ENCODE measurements around the gene TEX29.

Gene TEX29

GRCh38 chr13:111363591-111363990 is 43.1 kb downstream of the TEX29 start:
- H3K9ac ChIP-seq (ENCODE audit: low read length) = no peak overlapping the region
- H3K36me3 ChIP-seq (ENCODE audit: insufficient read depth, low read length) = no peaks in the 10 kb centered on the region
- no peak overlapping the region for H3K4me3 ChIP-seq (ENCODE audit: low read depth in 1 of 2, low read length in 2 of 2)
- no peaks in the 10 kb centered on the region for H3K27me3 ChIP-seq (ENCODE audit: control insufficient read depth in 1 of 2, insufficient read depth in 2 of 2, low read length in 2 of 2)
- no peaks in the 10 kb centered on the region for H3K4me1 ChIP-seq (ENCODE audit: insufficient read depth, low read length)
- no peak overlapping the region for H3K27ac ChIP-seq (ENCODE audit: low read depth, low read length)
- no peaks in the 10 kb centered on the region for H3K9me3 ChIP-seq (ENCODE audit: low read length)

DNA sequence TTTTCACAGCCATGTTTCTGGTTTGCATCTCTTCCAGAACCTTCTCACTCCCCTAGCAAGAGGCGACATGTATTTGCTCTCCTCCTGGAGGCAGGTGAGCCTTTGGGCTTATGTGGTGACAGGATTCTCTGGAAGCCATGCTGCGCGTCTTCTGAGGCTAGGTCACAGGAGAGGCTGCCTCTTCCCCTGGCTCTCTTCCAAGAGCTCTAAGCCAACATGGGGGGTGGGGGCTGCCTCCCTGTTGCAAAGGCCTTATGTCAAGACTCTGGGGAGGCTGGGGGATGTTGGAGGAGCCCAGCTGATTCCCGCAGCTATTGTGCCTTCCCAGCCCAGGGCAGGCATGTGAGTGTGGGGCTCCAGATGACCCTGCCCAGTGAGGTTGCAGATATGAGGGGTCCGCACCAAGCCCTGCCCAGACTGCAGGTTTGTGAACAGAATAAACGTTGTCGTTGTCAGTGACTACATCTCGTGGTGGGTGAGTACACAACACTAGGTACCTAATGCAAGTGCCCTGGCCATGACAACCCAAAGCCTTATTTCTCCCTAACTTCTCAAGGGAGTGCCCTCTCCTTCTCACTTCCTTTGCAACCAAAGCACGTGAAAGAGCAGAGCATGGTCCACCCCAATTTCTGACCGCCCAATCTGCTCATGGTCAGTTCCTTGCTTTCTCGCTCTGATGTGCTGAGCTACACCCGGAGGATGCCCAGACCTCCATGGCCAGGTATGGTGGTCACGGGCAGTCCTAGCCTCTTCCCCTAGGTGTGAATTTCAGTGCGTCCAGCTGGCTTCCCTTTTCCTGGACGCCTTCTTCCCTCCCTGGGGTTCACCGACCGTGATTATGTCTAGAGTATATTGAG is 44.9 kb downstream of the TEX29 start:
- H3K9me3 ChIP-seq (ENCODE audit: low read length) = no peaks in the 10 kb centered on the region
- H3K27ac ChIP-seq (ENCODE audit: low read depth, low read length) = no peak overlapping the region
- H3K9ac ChIP-seq (ENCODE audit: low read length) = no peak overlapping the region
- H3K4me3 ChIP-seq (ENCODE audit: low read depth in 1 of 2, low read length in 2 of 2) = no peak overlapping the region
- H3K27me3 ChIP-seq (ENCODE audit: control insufficient read depth in 1 of 2, insufficient read depth in 2 of 2, low read length in 2 of 2) = no peaks in the 10 kb centered on the region
- H3K4me1 ChIP-seq (ENCODE audit: insufficient read depth, low read length) = no peaks in the 10 kb centered on the region
- no peaks in the 10 kb centered on the region for H3K36me3 ChIP-seq (ENCODE audit: insufficient read depth, low read length)

DNA sequence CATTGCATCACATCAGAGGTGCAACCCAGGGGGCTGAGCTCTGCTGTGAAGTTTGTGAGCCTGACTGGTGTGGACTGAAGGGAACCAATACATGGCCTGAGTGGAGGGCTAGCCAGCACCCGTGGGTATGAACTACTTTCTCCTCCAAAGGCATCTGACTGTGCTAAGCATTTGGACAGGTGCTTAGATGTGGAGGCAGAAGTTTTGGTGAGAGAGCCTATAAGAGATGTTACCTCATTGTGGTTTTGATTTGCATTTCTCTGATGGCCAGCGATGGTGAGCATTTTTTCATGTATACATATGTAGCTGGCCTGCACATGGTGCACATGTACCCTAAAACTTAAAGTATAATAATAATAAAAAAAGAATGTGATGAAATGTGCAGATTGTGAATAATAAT is 46.9 kb downstream of the TEX29 start:
- Histone ChIP-seq H3K36me3 (ENCODE audit: insufficient read depth, low read length) (no peaks in the 10 kb centered on the region), H3K4me1 (ENCODE audit: insufficient read depth, low read length) (no peaks in the 10 kb centered on the region), H3K27me3 (ENCODE audit: control insufficient read depth in 1 of 2, insufficient read depth in 2 of 2, low read length in 2 of 2) (no peaks in the 10 kb centered on the region), H3K27ac (ENCODE audit: low read depth, low read length) (no peak overlapping the region), H3K9me3 (ENCODE audit: low read length) (no peaks in the 10 kb centered on the region), H3K9ac (ENCODE audit: low read length) (no peak overlapping the region), H3K4me3 (ENCODE audit: low read depth in 1 of 2, low read length in 2 of 2) (no peak overlapping the region)

- no peak overlapping the region for H3K9ac ChIP-seq (ENCODE audit: low read length)
- no peak overlapping the region for H3K27ac ChIP-seq (ENCODE audit: low read depth, low read length)
- no peak overlapping the region for H3K4me3 ChIP-seq (ENCODE audit: low read depth in 1 of 2, low read length in 2 of 2)
- no peaks in the 10 kb centered on the region for H3K4me1 ChIP-seq (ENCODE audit: insufficient read depth, low read length)
- no peaks in the 10 kb centered on the region for H3K36me3 ChIP-seq (ENCODE audit: insufficient read depth, low read length)
- H3K27me3 ChIP-seq (ENCODE audit: control insufficient read depth in 1 of 2, insufficient read depth in 2 of 2, low read length in 2 of 2) = no peaks in the 10 kb centered on the region
- no peaks in the 10 kb centered on the region for H3K9me3 ChIP-seq (ENCODE audit: low read length)
Measured at GRCh38 chr13:111368091-111368490, 47.6 kb downstream of the TEX29 start.

GRCh38 chr13:111370147-111370546 is 49.7 kb downstream of the TEX29 start:
- Histone ChIP-seq H3K9me3 (ENCODE audit: low read length) (no peaks in the 10 kb centered on the region), H3K27me3 (ENCODE audit: control insufficient read depth in 1 of 2, insufficient read depth in 2 of 2, low read length in 2 of 2) (no peaks in the 10 kb centered on the region), H3K4me3 (ENCODE audit: low read depth in 1 of 2, low read length in 2 of 2) (no peak overlapping the region), H3K9ac (ENCODE audit: low read length) (no peak overlapping the region), H3K36me3 (ENCODE audit: insufficient read depth, low read length) (no peaks in the 10 kb centered on the region), H3K4me1 (ENCODE audit: insufficient read depth, low read length) (no peaks in the 10 kb centered on the region), H3K27ac (ENCODE audit: low read depth, low read length) (no peak overlapping the region)

GRCh38 chr13:111370570-111371535 is 50.4 kb downstream of the TEX29 start:
- H3K27ac ChIP-seq (ENCODE audit: low read depth, low read length) = no peak overlapping the region
- H3K4me3 ChIP-seq (ENCODE audit: low read depth in 1 of 2, low read length in 2 of 2) = no peak overlapping the region
- H3K9ac ChIP-seq (ENCODE audit: low read length) = no peak overlapping the region
- no peaks in the 10 kb centered on the region for H3K9me3 ChIP-seq (ENCODE audit: low read length)
- H3K36me3 ChIP-seq (ENCODE audit: insufficient read depth, low read length) = no peaks in the 10 kb centered on the region
- H3K4me1 ChIP-seq (ENCODE audit: insufficient read depth, low read length) = no peaks in the 10 kb centered on the region
- no peaks in the 10 kb centered on the region for H3K27me3 ChIP-seq (ENCODE audit: control insufficient read depth in 1 of 2, insufficient read depth in 2 of 2, low read length in 2 of 2)

- Histone ChIP-seq H3K4me3 (ENCODE audit: low read depth in 1 of 2, low read length in 2 of 2) (no peak overlapping the region), H3K27ac (ENCODE audit: low read depth, low read length) (no peak overlapping the region), H3K9ac (ENCODE audit: low read length) (no peak overlapping the region), H3K27me3 (ENCODE audit: control insufficient read depth in 1 of 2, insufficient read depth in 2 of 2, low read length in 2 of 2) (no peaks in the 10 kb centered on the region), H3K9me3 (ENCODE audit: low read length) (no peaks in the 10 kb centered on the region), H3K4me1 (ENCODE audit: insufficient read depth, low read length) (no peaks in the 10 kb centered on the region), H3K36me3 (ENCODE audit: insufficient read depth, low read length) (no peaks in the 10 kb centered on the region)
Measured at GRCh38 chr13:111371720-111372119, 51.3 kb downstream of the TEX29 start.

DNA sequence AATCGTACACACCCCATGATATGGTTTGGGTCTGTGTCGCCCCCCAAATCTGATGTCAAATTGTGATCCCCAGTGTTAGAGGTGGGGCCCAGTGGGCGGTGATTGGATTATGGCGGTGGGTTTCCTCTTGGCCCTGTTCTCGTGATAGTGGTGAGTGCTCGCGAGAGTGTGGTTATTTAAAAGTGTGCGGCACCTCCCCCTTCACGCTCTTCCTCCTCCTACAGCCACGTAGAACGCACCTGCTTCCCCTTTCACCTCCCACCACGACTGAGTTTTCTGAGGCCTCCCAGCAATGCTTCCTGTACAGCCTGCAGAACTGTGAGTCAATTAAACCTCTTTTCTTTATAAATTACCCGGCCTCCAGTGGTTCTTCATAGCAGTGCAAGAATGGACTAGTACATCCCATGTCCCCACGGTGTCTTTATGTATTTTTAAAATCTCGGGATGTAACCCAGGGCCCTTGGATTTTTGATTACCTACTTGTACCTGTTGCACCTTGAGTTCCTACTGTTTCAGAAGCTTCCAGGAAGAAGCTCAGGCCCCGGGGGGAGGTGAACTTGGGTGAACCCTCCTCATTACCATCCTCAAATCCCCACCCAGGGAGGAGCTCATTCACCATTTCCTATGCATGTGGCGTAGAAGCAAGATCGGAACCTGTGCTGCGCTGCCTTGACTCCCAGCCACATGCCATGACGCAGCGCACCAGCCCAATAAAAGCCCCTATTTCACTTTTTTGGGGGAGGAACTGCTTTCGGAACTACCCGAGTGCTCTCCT is 52.4 kb downstream of the TEX29 start:
- Histone ChIP-seq H3K4me3 (ENCODE audit: low read depth in 1 of 2, low read length in 2 of 2) (no peak overlapping the region), H3K27ac (ENCODE audit: low read depth, low read length) (no peak overlapping the region), H3K9ac (ENCODE audit: low read length) (no peak overlapping the region), H3K4me1 (ENCODE audit: insufficient read depth, low read length) (no peaks in the 10 kb centered on the region), H3K27me3 (ENCODE audit: control insufficient read depth in 1 of 2, insufficient read depth in 2 of 2, low read length in 2 of 2) (no peaks in the 10 kb centered on the region), H3K9me3 (ENCODE audit: low read length) (no peaks in the 10 kb centered on the region), H3K36me3 (ENCODE audit: insufficient read depth, low read length) (no peaks in the 10 kb centered on the region)

DNA sequence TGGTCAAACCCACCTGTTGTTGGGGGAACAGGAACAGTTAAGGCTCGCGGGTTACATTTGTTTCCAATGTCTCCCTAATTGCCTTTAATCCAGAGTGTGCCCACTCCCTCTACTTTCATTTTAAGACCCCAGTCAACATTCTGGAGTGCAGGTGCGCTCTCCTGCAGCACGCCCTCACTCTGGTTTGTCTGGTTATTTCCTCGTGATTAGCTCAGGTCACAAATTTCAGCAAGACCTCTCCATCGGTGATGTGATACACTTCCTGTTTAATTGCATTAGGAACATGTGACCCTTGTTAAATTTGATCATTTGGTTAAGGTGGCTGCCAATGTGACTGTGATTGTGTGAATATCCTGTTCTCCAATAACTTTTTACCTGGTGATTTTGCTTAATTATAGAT is 53.0 kb downstream of the TEX29 start:
- no peak overlapping the region for H3K4me3 ChIP-seq (ENCODE audit: low read depth in 1 of 2, low read length in 2 of 2)
- H3K27ac ChIP-seq (ENCODE audit: low read depth, low read length) = no peak overlapping the region
- H3K9me3 ChIP-seq (ENCODE audit: low read length) = no peaks in the 10 kb centered on the region
- no peak overlapping the region for H3K9ac ChIP-seq (ENCODE audit: low read length)
- no peaks in the 10 kb centered on the region for H3K27me3 ChIP-seq (ENCODE audit: control insufficient read depth in 1 of 2, insufficient read depth in 2 of 2, low read length in 2 of 2)
- H3K36me3 ChIP-seq (ENCODE audit: insufficient read depth, low read length) = no peaks in the 10 kb centered on the region
- H3K4me1 ChIP-seq (ENCODE audit: insufficient read depth, low read length) = no peaks in the 10 kb centered on the region

DNA sequence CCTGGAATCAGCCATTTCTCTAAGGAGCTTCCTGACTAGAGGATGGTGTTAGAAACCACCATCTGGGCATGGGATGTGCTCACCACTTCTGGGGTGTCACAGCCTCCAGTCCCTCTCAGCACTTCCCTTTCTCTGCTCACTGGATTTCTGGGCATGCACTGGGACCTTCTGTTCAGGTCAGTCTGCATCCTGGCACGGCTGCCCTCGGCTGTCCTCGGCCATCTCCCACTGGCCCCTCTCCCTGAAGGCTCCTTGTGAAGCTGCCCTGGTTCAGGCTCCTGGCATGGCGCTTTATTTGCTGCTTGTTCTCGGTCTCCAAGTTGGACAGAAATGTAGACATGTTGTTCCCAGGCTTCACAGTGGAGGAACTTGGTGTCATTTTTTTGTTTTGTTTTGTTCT is 60.0 kb downstream of the TEX29 start:
- H3K27ac ChIP-seq (ENCODE audit: low read depth, low read length) = no peak overlapping the region
- H3K9me3 ChIP-seq (ENCODE audit: low read length) = no peaks in the 10 kb centered on the region
- H3K9ac ChIP-seq (ENCODE audit: low read length) = no peak overlapping the region
- H3K27me3 ChIP-seq (ENCODE audit: control insufficient read depth in 1 of 2, insufficient read depth in 2 of 2, low read length in 2 of 2) = no peaks in the 10 kb centered on the region
- H3K36me3 ChIP-seq (ENCODE audit: insufficient read depth, low read length) = no peaks in the 10 kb centered on the region
- H3K4me3 ChIP-seq (ENCODE audit: low read depth in 1 of 2, low read length in 2 of 2) = no peak overlapping the region
- H3K4me1 ChIP-seq (ENCODE audit: insufficient read depth, low read length) = no peaks in the 10 kb centered on the region

DNA sequence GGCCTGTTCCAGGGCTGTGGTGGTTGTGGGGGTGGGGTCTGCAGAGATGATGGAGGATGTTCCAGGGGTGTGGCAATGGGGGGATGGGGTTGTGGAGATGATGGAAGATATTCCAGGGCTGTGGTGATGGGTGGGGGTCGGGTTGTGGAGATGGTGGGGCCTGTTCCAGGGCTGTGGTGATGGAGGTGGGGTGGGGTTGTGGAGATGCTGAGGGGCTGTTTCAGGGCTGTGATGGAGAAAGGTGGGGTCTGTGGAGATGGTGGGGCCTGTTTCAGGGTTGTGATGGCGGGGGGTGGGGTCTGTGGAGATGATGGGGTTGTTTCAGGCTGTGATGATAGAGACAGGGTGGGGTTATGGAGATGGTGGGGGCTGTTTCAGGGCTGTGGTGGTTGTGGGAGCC is 62.0 kb downstream of the TEX29 start:
- Histone ChIP-seq H3K27ac (ENCODE audit: low read depth, low read length) (no peak overlapping the region), H3K36me3 (ENCODE audit: insufficient read depth, low read length) (no peaks in the 10 kb centered on the region), H3K4me1 (ENCODE audit: insufficient read depth, low read length) (no peaks in the 10 kb centered on the region), H3K9ac (ENCODE audit: low read length) (no peak overlapping the region), H3K27me3 (ENCODE audit: control insufficient read depth in 1 of 2, insufficient read depth in 2 of 2, low read length in 2 of 2) (no peaks in the 10 kb centered on the region), H3K9me3 (ENCODE audit: low read length) (no peaks in the 10 kb centered on the region), H3K4me3 (ENCODE audit: low read depth in 1 of 2, low read length in 2 of 2) (no peak overlapping the region)
